ENCODE results near the gene PTPRM. TPM values are rescaled to one million over a fixed set of nuclear protein-coding genes. Genes with fewer than 3 reads are reported as not detected.

Gene PTPRM
- polyA plus RNA-seq, 4 donors, result 2.2 to 31.4 (median 18.1) TPM

DNA sequence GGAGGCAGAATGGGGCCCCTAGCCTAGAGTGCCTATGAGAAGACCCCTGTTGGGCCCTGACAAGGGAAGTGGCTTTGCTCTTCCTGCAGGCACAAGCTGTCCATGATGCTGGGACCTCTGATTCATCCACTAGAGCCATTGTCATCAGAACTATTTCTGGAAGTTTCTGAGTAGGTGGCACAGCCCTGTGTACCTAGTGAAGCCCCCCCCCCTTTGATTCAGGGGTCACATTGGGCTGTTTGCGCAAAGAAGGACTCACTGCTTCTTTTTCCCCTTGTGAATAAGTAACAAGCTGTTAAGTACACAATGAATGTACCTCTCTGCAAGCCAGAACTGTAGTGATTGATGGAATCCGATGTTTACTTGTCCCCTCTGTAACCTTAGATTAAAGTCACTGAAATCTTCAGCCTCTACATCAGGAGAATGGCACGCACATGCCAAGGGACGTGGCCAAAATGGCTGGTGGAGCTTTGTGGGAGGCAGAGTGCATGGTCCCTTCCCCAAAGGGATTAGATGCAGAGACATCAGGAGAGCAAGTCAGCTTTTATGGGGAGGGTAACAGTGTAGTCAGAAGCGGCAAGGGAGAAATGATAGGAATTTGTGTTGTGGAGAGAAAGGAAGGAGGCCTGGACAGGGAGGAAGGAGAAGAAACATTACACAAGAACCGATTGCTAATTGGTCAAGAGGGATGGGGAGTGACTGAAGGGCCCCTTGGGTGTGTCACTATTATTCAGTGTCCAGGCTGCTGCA is 774.5 kb downstream of the PTPRM start:
- DNase-seq (no peak), FAIRE-seq (no peak)
- H3K27ac ChIP-seq (ENCODE audit: low read depth in 1 of 3, low read length in 2 of 3), result peak overlapping the region in 1 of 3 donors; percentile 11
- H3K4me1 ChIP-seq (ENCODE audit: control insufficient read depth in 3 of 3, insufficient read depth in 2 of 3, low read depth in 1 of 3, low read length in 2 of 3), result peaks cover 0 to 8% (median 5%) of the 10 kb centered on the region in 3 donors
- H3K27me3 ChIP-seq (ENCODE audit: control insufficient read depth in 3 of 3, insufficient read depth in 3 of 3, low read length in 3 of 3), result no peaks in the 10 kb centered on the region
- no peaks in the 10 kb centered on the region for H3K9me3 ChIP-seq (ENCODE audit: control insufficient read depth in 2 of 2, insufficient read depth in 1 of 2, low read depth in 1 of 2, low read length in 1 of 2)
- H3K36me3 ChIP-seq (ENCODE audit: control insufficient read depth in 3 of 3, insufficient read depth in 2 of 3, low read depth in 1 of 3, low read length in 3 of 3), result no peaks in the 10 kb centered on the region
- no peak overlapping the region for H3K4me3 ChIP-seq (ENCODE audit: low read depth in 1 of 3, low read length in 3 of 3)
- 50 to 64% (median 55%) methylated on average over 6 of the region's 6 CpGs for WGBS, 3 donors

GRCh38 chr18:8348051-8348720 is 781.1 kb downstream of the PTPRM start:
- no peak for FAIRE-seq
- Histone ChIP-seq H3K27me3 (ENCODE audit: control insufficient read depth in 3 of 3, insufficient read depth in 3 of 3, low read length in 3 of 3) (no peaks in the 10 kb centered on the region), H3K36me3 (ENCODE audit: control insufficient read depth in 3 of 3, insufficient read depth in 2 of 3, low read depth in 1 of 3, low read length in 3 of 3) (no peaks in the 10 kb centered on the region), H3K9me3 (ENCODE audit: control insufficient read depth in 2 of 2, insufficient read depth in 1 of 2, low read depth in 1 of 2, low read length in 1 of 2) (no peaks in the 10 kb centered on the region), H3K4me3 (ENCODE audit: low read depth in 1 of 3, low read length in 3 of 3) (no peak overlapping the region), H3K4me1 (ENCODE audit: control insufficient read depth in 3 of 3, insufficient read depth in 2 of 3, low read depth in 1 of 3, low read length in 2 of 3) (no peaks in the 10 kb centered on the region), H3K27ac (ENCODE audit: low read depth in 1 of 3, low read length in 2 of 3) (no peak overlapping the region)
- no peak for DNase-seq
- 90 to 91% (median 90%) methylated on average over 17 of the region's 17 CpGs for WGBS, 3 donors

DNA sequence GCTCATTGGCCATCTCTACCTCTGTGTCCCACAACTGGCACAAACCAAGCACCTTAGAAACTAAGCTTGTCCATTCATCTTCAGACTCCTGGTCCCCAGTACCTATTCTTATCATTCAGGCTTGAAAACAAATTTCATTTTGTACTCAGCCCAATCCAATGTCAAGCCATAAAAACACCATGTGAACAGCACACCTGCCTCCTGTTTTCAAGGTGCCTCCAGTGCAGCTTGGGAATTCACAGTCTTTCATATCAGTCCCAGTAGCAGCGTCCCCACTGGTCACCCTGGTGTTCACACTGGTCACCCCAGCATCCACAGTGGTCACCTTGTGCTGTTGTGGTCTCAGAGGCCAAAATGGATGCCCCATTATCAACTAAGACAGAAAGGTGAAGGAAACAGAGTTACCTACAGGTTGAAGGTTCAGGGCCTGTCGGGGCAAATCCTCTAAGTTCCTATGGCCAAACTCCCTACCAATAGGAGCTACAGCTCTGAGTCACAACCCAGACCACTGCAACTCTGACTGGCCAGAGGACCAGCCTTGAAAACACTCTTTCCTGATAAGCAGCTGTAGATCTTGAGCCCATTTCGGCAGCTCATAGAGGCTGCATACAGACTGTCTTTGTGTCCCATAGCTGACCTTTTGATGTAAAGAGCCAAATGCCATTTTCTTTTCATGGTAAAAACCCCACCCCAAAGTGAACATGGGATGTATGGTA is 782.6 kb downstream of the PTPRM start:
- 62 to 79% (median 74%) methylated on average over 3 of the region's 3 CpGs for WGBS, 3 donors
- Histone ChIP-seq H3K36me3 (ENCODE audit: control insufficient read depth in 3 of 3, insufficient read depth in 2 of 3, low read depth in 1 of 3, low read length in 3 of 3) (no peaks in the 10 kb centered on the region), H3K4me3 (ENCODE audit: low read depth in 1 of 3, low read length in 3 of 3) (no peak overlapping the region), H3K27me3 (ENCODE audit: control insufficient read depth in 3 of 3, insufficient read depth in 3 of 3, low read length in 3 of 3) (no peaks in the 10 kb centered on the region), H3K4me1 (ENCODE audit: control insufficient read depth in 3 of 3, insufficient read depth in 2 of 3, low read depth in 1 of 3, low read length in 2 of 3) (no peaks in the 10 kb centered on the region), H3K9me3 (ENCODE audit: control insufficient read depth in 2 of 2, insufficient read depth in 1 of 2, low read depth in 1 of 2, low read length in 1 of 2) (no peaks in the 10 kb centered on the region), H3K27ac (ENCODE audit: low read depth in 1 of 3, low read length in 2 of 3) (no peak overlapping the region)
- FAIRE-seq (no peak), DNase-seq (no peak)

GRCh38 chr18:8350628-8351027 is 783.5 kb downstream of the PTPRM start:
- Histone ChIP-seq H3K4me3 (ENCODE audit: low read depth in 1 of 3, low read length in 3 of 3) (no peak overlapping the region), H3K4me1 (ENCODE audit: control insufficient read depth in 3 of 3, insufficient read depth in 2 of 3, low read depth in 1 of 3, low read length in 2 of 3) (no peaks in the 10 kb centered on the region), H3K36me3 (ENCODE audit: control insufficient read depth in 3 of 3, insufficient read depth in 2 of 3, low read depth in 1 of 3, low read length in 3 of 3) (no peaks in the 10 kb centered on the region), H3K27me3 (ENCODE audit: control insufficient read depth in 3 of 3, insufficient read depth in 3 of 3, low read length in 3 of 3) (no peaks in the 10 kb centered on the region), H3K27ac (ENCODE audit: low read depth in 1 of 3, low read length in 2 of 3) (no peak overlapping the region), H3K9me3 (ENCODE audit: control insufficient read depth in 2 of 2, insufficient read depth in 1 of 2, low read depth in 1 of 2, low read length in 1 of 2) (no peaks in the 10 kb centered on the region)
- DNase-seq (no peak), FAIRE-seq (no peak)
- 61 to 85% (median 70%) methylated on average over 5 of the region's 5 CpGs for WGBS, 3 donors

GRCh38 chr18:8351161-8351560 is 784.0 kb downstream of the PTPRM start:
- H3K4me3 ChIP-seq (ENCODE audit: low read depth in 1 of 3, low read length in 3 of 3), result no peak overlapping the region
- H3K36me3 ChIP-seq (ENCODE audit: control insufficient read depth in 3 of 3, insufficient read depth in 2 of 3, low read depth in 1 of 3, low read length in 3 of 3), result no peaks in the 10 kb centered on the region
- FAIRE-seq (no peak), DNase-seq (no peak)
- no peaks in the 10 kb centered on the region for H3K4me1 ChIP-seq (ENCODE audit: control insufficient read depth in 3 of 3, insufficient read depth in 2 of 3, low read depth in 1 of 3, low read length in 2 of 3)
- no peaks in the 10 kb centered on the region for H3K9me3 ChIP-seq (ENCODE audit: control insufficient read depth in 2 of 2, insufficient read depth in 1 of 2, low read depth in 1 of 2, low read length in 1 of 2)
- 74 to 80% (median 78%) methylated on average over 3 of the region's 3 CpGs for WGBS, 3 donors
- H3K27me3 ChIP-seq (ENCODE audit: control insufficient read depth in 3 of 3, insufficient read depth in 3 of 3, low read length in 3 of 3), result no peaks in the 10 kb centered on the region
- no peak overlapping the region for H3K27ac ChIP-seq (ENCODE audit: low read depth in 1 of 3, low read length in 2 of 3)

DNA sequence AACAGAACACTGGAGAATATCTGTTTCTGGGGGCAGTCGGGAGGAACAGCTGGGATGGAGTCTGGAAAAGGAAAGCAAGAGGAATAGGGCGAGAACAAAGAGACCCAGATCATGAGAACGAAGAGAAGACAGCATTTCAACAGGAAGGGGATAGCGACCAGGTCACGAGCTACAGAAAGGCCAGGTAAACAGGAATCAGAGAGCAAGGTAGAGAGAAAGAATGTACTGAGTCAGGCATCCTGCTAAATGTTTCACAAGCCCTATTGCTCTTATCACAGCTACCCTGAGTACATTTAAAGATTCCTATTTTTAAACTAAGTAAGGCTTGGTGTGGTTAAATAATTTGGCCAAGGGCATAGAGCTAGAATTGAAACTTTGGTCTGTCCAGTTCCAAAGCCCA is 787.2 kb downstream of the PTPRM start:
- Histone ChIP-seq H3K27ac (ENCODE audit: low read depth in 1 of 3, low read length in 2 of 3) (no peak overlapping the region), H3K9me3 (ENCODE audit: control insufficient read depth in 2 of 2, insufficient read depth in 1 of 2, low read depth in 1 of 2, low read length in 1 of 2) (no peaks in the 10 kb centered on the region), H3K36me3 (ENCODE audit: control insufficient read depth in 3 of 3, insufficient read depth in 2 of 3, low read depth in 1 of 3, low read length in 3 of 3) (no peaks in the 10 kb centered on the region), H3K4me3 (ENCODE audit: low read depth in 1 of 3, low read length in 3 of 3) (no peak overlapping the region), H3K27me3 (ENCODE audit: control insufficient read depth in 3 of 3, insufficient read depth in 3 of 3, low read length in 3 of 3) (no peaks in the 10 kb centered on the region), H3K4me1 (ENCODE audit: control insufficient read depth in 3 of 3, insufficient read depth in 2 of 3, low read depth in 1 of 3, low read length in 2 of 3) (no peaks in the 10 kb centered on the region)
- WGBS, 3 donors, result 67 to 84% (median 76%) methylated on average over 5 of the region's 5 CpGs
- no peak for DNase-seq
- no peak for FAIRE-seq

GRCh38 chr18:8356001-8356400 is 788.9 kb downstream of the PTPRM start:
- Histone ChIP-seq H3K36me3 (ENCODE audit: control insufficient read depth in 3 of 3, insufficient read depth in 2 of 3, low read depth in 1 of 3, low read length in 3 of 3) (no peaks in the 10 kb centered on the region), H3K27ac (ENCODE audit: low read depth in 1 of 3, low read length in 2 of 3) (no peak overlapping the region), H3K27me3 (ENCODE audit: control insufficient read depth in 3 of 3, insufficient read depth in 3 of 3, low read length in 3 of 3) (peaks cover 0 to 5% (median 0%) of the 10 kb centered on the region in 3 donors), H3K4me3 (ENCODE audit: low read depth in 1 of 3, low read length in 3 of 3) (no peak overlapping the region), H3K9me3 (ENCODE audit: control insufficient read depth in 2 of 2, insufficient read depth in 1 of 2, low read depth in 1 of 2, low read length in 1 of 2) (no peaks in the 10 kb centered on the region), H3K4me1 (ENCODE audit: control insufficient read depth in 3 of 3, insufficient read depth in 2 of 3, low read depth in 1 of 3, low read length in 2 of 3) (no peaks in the 10 kb centered on the region)
- FAIRE-seq, result no peak
- no peak for DNase-seq
- 78 to 87% (median 79%) methylated on average over 3 of the region's 3 CpGs for WGBS, 3 donors

DNA sequence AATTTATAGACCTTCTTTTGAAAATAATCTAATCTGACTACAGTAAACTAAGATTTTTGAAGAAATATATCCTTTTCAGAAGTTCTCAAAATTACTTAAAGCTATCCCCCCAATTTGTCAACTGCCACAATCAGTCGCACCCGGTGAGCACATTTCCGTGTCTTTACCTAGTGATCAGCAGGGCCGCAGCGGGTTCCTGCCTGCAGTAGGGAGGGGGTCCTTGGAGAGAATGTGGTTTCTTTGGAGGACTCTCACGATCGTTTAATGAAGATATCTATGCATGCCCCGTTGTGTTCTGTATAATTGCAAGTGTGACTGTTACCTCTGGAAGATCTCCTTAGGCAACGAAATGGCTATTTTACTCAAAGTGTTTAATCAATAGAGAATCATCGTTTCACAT is 790.2 kb downstream of the PTPRM start:
- Histone ChIP-seq H3K4me3 (ENCODE audit: low read depth in 1 of 3, low read length in 3 of 3) (no peak overlapping the region), H3K9me3 (ENCODE audit: control insufficient read depth in 2 of 2, insufficient read depth in 1 of 2, low read depth in 1 of 2, low read length in 1 of 2) (no peaks in the 10 kb centered on the region), H3K4me1 (ENCODE audit: control insufficient read depth in 3 of 3, insufficient read depth in 2 of 3, low read depth in 1 of 3, low read length in 2 of 3) (no peaks in the 10 kb centered on the region), H3K36me3 (ENCODE audit: control insufficient read depth in 3 of 3, insufficient read depth in 2 of 3, low read depth in 1 of 3, low read length in 3 of 3) (no peaks in the 10 kb centered on the region), H3K27ac (ENCODE audit: low read depth in 1 of 3, low read length in 2 of 3) (no peak overlapping the region), H3K27me3 (ENCODE audit: control insufficient read depth in 3 of 3, insufficient read depth in 3 of 3, low read length in 3 of 3) (peaks cover 0 to 5% (median 0%) of the 10 kb centered on the region in 3 donors)
- FAIRE-seq, result no peak
- no peak for DNase-seq
- WGBS, 3 donors, result 81 to 87% (median 83%) methylated on average over 10 of the region's 10 CpGs
